ENCODE results near the gene FGF22.

DNA sequence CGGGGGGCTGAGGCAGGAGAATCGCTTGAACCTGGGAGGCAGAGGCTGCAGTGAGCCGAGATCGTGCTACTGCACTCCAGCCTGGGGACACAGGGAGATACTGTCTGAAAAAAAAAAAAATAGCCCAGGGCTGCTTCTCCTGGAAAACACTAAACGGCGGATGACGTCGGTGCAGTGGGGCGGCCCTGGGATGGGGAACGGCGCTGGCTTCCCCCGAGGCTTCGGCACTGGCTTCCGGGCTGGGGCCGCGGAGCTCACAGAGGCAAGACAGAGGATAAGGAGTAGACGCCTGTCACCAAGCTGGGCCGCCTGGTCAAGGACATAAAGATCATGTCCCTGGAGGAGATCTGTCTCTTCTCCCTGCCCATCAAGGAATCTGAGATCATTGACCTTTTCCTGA is 50.5 kb downstream of the FGF22 start:
- TF ChIP-seq CTCF (conservative IDR thresholded peaks at IDR 0.05; ENCODE audit: low read length): no peak
- TF ChIP-seq EZH2phosphoT487 (IDR thresholded peaks at IDR 0.05; ENCODE audit: borderline replicate concordance, low read depth, low read length): no peak

Data from OCI-LY7 (cell line).